NCI-H1930 (cell line): ENCODE results near the gene AGAP3.

Source experiments
- DNase-seq, 2 experiments: peaks; one replicate each; lab custom pipeline; 2025; lab: John Stamatoyannopoulos, UW

Gene AGAP3

GRCh38 chr7:151137076-151137675, 50.9 kb downstream of the AGAP3 start:
- DNase-seq = no peak

DNA sequence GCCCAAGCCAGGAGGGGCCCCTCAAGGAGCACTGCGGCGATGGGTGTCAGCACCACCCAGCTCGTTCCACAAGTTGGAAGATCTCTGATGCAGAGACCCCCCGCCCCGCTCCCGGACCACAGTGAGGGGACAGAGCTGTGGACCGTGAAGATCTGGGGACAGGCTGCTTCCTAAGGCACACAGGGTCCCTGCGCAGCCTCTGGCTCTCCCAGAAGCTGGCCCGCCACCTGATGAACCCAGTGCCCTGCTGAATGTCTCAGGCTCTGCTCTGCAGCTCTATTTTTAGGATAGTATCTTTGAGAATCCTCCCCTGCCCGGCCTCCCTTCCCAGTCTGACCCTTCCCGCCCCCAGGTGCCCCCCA, 51.5 kb downstream of the AGAP3 start:
- DNase-seq = no peak

- DNase-seq = no peak
These were observed 52.0 kb downstream of the AGAP3 start for GRCh38 chr7:151138153-151138851.

DNA sequence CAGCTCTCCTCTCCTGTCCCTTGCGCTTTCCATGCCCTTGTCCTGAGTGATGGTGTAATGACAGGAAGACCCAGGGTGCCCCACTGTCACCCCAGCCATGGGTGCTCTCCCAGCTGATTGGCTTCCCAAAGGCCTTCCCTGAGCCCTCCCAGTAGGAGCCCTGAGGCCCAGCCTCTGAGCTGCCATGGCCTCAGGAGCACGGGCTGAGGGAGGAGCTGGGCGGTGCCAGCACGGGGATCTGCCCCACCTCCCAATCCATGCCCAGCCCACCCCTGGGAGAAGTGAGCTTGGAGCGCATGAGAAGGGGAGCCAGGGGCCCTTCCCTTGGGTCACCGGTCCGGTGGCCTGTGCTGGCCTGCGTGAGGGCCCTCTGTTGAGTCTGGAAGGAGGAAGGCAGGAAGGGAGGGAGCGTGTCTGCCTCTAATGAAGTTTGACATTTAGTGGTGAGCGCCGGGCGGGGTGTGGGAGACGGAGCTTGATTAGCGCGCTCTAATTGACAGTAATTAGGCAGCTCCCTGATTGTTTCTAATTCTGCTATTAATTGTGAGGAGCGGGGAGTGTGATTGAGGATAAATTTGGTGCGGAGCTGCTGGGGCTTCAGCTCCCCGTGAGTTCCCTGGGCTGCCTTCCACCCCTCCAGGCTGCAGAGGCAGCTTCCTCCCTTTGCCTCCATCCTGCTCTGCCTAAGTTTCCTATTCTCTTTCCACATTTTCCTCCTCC, 53.0 kb downstream of the AGAP3 start:
- no peak for DNase-seq

GRCh38 chr7:151139791-151140190, 53.5 kb downstream of the AGAP3 start:
- DNase-seq = no peak

DNA sequence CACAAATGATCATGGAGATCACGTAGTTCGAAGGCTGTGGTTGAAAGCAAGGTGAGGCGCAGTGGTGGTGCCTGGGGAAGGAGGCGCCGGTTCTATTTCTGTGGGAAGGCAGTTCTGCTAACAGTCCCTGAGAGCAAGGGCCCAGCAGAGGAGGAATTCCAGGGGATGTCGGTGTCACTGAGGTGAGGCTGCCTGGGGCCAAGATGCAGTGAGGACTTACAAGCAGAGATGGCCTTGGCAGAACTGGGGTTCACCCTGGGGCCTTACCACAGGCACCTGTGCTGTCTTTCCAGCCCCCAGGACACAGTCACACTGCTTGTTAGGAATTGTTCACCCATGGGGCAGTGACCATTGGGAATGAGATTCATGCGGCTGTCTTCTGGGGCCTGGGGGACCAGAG, 54.6 kb downstream of the AGAP3 start:
- no peak for DNase-seq

DNA sequence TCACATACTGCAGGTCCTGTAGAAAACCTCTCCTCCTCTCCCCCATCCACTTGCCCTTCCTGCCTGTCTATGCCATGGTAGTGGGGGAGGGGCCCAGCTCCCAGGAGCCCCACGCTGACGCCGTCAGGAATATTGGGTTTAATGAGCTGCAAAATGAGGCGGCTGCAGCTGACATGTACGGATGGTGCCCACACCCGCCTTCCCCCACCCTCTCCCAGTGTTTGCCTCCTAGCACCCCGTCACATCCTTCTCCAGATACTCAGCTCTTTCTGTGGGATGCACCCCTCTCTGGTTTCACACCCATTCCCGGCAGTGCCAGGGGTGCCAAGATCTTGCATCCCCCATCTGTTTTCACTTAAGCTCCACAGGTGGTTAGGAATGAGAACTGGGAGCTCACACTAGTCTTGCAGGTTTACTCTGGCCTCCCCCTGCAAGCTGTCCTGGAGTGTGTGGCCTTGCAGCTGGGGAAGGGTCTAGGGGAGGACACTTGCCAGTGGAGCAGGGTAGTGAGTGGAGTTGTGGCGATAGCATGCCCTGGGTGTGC, 55.1 kb downstream of the AGAP3 start:
- no peak for DNase-seq

DNA sequence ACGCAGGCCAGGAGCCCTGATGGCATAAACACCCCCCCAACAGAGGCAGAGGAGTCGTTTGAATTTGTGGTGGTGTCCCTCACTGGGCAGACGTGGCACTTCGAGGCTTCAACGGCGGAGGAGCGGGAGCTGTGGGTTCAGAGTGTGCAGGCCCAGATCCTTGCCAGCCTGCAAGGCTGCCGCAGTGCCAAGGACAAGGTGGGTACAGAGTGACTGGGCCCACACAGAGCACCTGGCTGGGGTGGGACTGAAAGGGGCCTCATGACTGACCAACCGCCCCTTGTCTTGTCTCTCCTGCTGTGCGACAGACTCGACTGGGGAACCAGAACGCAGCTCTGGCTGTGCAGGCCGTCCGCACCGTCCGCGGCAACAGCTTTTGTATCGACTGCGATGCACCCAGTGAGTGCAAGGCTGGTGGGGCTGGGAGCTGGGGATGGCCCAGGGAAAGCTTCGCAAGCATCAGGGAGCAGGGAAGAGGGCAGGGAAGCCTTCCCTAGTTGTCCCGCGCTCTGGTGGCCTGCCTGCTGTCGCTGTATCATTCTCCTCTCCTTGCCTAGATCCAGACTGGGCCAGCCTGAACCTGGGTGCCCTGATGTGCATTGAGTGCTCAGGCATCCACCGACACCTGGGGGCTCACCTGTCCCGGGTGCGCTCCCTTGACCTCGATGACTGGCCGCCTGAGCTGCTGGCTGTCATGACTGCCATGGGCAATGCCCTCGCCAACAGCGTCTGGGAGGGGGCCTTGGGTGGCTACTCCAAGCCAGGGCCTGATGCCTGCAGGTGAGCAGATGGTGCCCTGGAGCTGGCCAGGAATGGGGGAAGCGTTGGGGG, 55.8 kb downstream of the AGAP3 start:
- no peak for DNase-seq

DNA sequence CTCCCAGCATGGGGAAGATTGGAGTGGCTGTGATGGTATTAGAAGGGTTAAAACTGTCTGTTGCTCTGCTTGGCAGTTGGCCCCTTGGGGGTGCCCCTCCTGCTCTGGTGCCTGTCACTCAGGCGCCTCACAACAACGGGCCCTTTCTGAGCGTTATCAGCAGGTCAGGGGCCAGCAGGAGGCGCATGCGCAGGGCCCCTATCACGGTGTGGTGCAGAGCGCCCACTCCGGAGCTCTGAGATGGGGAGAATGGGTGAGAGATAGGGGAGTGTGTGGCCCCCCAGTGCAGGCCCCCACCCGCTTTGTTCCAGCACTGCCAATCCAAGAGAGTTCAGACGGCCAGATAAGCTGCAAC, 56.4 kb downstream of the AGAP3 start:
- DNase-seq = no peak

GRCh38 chr7:151143261-151144015, 57.2 kb downstream of the AGAP3 start:
- no peak for DNase-seq

GRCh38 chr7:151144387-151144786, 58.1 kb downstream of the AGAP3 start:
- no peak for DNase-seq

DNA sequence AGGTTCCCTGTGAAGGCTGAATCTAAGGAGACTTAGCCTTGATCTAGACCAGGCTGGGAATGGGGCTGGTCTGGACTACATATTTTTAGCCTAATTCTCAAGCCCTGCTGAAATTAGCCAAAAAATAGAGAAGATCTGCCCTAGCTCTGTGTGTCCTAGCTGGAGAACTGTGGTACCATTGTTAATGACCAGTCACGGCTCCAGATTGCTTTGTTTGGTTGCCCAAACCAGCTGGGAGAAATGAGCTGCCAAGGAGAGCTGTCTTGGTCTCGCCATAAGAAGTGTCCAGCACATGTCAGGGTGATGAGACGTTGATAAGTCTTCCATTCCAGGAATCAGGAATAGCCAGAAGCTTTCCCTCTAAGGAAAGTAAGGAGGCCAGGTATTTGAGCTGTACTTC, 60.5 kb downstream of the AGAP3 start:
- no peak for DNase-seq

DNA sequence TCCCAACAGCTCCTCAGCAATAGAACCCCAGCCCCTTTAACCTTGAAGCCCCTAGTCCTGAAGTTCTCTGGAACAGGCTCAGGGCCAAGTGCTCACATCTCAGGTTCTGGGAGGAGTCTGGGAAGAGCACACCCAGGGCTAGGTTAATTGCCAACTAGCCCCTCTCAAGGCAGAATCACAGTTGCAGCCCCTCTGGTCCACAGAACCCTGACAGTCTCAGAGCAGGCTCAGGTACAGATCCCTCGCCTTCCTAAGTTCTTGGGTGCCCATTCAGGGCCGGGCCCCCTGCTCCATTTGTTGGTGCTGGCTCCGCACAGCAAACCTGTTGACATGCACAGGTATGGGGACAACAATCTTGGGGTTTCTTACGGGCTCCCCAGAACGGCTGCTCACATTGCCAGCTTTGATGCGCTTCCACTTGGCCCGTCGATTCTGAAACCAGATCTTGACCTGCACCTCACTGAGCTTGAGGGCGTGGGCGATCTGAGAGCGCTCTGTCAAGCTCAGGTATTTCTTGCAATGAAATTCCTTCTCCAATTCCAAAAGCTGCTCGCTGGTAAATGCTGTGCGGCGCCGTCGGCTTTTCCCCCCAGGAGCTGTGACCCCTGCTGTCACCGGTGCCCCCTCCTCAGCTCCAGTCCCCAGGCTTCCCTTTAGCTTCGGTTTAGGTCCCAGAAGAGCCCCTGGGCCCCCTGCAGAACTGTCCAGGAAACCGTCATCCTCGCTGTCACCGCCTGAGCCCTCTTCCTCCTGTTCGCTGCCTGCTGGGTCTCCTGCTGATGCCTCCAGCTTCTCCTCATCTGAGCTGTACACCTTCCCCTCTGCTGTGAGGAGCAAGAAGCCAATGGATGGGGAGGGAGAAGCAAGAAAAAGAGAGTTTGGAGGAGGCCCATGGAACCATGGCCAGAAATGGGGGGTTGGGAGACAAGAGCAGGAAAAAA, 62.3 kb downstream of the AGAP3 start:
- DNase-seq = no peak

GRCh38 chr7:151150388-151150787, 64.1 kb downstream of the AGAP3 start:
- no peak for DNase-seq

GRCh38 chr7:151152643-151153513, 66.6 kb downstream of the AGAP3 start:
- DNase-seq = no peak

GRCh38 chr7:151157645-151158329, 71.5 kb downstream of the AGAP3 start:
- no peak for DNase-seq

- no peak for DNase-seq
These were observed 75.5 kb downstream of the AGAP3 start for GRCh38 chr7:151161757-151162156.

- DNase-seq = no peak
These were observed 80.4 kb downstream of the AGAP3 start for GRCh38 chr7:151166629-151167196.
